CD4-positive, alpha-beta T cell treated with Interleukin-21 for 1 hour (primary cell): Measurements from ENCODE around the gene ACTL7A.
"Not testable (repeated sequence)": the region's sequence is repeated elsewhere in the genome, so short reads cannot be mapped to it uniquely, and the experiment has no call there.

Experiments
- DNase-seq: peaks from one replicate; pipeline ENCODE4 v3.0.0-alpha.2; 2020

Gene ACTL7A

DNA sequence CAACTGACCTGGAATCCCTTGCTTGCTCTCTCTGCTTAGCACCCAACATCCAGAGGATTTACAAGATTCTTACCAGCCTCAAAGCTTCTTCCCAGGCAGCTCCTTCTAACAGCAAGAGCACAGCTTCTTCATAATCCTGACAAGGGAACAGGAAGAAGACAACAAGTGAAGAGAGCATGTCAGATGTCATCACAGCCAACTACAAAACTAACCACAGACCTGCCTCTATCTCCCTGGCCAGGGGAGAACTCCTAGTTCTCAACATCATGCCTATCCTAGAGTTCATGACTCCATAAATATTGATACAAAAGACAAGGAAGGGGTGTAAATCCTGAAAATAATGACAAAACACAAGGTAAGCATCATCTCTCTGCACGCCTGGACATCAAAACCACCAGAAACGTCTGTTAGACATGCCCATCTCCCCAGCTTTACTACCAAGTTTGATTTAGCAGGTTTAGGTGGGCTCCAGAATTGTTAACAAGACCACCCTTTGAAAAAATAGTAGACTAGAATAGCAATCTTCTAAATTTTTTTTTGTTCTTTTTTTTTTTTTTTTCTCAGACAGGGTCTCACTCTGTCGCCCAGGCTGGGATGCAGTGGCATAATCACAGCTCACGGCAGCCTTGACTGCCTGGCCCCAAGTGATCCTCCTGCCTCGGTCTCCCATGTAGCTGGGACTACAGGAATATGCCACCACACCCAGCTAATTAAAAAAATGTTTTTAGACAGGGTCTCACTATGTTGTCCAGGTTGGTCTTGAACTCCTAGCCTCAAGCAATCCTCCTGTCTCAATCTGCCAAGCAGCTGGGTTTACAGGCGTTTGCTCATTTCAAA, 20.2 kb downstream of the ACTL7A start:
- DNase-seq = no peak

DNA sequence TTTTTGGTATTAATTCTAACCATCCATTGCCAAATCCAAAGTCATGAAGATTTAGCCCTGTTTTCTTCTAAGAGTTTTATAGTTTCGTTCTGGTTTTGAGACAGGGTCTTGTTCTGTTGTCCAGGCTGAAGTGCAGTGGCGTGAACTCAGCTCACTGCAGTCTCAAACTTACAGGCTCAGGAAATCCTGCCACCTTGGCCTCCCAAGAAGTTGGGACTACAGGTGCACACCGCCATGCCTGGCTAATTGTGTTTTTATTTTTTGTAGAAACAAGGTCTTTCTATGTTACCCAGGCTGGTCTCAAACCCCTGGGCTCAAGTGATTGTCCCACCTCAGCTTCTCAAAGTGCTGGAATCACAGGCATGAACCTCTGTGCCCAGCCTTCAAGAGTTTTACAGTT, 21.0 kb downstream of the ACTL7A start:
- no peak for DNase-seq

DNA sequence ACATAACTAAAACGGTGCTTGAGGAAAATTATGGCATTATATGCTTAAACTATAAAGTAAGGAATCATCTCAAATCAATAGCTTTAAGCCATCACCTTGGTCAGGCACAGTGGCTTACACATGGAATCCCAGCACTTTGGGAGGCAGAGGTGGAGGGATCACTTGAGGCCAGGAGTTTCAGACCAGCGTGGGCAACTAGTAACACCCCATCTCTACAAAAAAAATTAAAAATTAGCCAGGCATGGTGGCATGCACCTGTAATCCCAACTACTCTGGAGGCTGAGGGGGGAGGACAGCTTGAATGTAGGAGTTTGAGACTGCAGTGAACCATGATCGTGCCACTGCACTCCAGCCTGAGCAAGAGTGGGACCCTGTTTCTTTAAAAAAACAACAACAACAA, 22.6 kb downstream of the ACTL7A start:
- no peak for DNase-seq

DNA sequence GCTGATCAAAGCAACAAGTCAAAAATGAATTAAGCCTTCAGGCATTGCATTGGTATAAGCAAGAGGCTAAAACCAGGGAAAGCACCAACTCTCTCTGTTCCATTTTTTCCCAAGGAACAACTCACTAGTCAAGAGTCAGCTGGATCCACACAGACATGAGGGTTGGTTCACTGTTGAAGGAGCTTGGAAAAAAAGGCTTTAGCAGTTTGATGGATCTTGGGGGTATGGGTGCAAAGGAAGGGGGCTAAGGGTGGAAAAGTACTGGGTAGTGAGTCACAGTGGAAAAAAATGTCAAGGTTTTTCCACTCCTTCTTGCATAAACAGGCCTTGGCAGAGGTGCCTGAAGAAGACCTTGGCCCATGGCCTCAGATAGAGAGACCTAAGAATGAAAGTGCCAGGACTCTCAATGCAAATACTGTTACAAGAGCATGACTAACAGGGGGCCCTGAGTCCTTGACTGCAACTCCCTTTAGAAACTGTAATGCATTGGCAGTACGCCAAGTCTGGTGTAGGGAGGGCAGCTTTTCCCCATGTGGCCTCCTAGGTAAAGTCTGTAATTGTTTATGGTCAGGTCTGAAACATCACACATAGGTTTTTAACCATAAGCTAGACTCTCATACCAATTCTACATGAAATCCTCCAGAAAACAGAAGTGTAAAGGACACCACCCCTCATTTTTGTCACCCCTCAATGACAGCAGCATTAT, 23.7 kb downstream of the ACTL7A start:
- DNase-seq = no peak

DNA sequence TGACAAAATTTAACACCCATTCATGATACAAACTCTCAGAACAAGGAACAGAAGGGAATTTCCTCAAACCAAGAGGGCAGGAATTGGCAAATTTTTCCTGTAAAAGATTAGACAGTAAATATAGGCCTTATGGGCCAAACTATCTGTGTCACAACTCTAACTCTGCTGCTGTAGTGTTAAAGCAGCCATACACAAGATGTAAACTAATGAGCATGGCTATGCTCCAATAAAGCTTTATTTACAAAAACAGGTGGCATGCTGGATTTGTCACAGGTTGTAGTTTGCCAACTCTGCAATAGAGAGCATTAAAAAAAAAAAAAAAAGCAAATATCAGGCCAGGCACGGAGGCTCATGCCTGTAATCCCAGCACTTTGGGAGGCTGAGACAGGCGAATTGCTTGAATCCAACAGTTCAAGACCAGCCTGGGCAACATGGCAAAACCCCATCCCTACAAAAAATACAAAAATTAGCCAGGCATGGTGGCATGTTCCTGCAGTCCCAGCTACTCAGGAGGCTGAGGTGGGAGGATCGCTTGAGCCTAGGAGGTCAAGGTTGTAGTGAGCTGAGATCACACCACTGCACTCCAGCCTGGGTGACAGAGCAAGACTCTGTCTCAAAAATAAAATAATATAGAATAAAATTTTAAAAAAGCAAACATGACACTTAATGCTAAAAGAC, 24.7 kb downstream of the ACTL7A start:
- not testable (repeated sequence) for DNase-seq

DNA sequence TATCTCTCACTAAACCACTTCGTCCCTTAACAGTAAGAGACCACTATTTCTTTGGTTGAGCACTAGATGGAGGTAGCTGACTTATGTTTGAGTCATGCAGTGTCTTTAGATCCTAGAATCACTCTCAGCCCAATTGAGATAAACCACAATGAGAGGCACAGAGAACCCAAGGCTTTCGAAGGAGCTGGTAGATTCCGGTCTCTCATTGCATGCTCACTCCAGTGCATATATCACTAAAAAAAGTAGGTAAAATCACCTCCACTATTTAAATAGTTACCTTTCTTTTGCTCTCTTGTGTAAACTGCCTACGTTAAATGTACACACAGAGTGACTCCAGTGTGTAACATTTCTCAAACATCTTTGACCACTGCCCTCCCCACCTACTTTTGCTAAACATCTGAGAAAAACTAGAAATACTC, 27.6 kb downstream of the ACTL7A start:
- DNase-seq = peak; percentile 12

DNA sequence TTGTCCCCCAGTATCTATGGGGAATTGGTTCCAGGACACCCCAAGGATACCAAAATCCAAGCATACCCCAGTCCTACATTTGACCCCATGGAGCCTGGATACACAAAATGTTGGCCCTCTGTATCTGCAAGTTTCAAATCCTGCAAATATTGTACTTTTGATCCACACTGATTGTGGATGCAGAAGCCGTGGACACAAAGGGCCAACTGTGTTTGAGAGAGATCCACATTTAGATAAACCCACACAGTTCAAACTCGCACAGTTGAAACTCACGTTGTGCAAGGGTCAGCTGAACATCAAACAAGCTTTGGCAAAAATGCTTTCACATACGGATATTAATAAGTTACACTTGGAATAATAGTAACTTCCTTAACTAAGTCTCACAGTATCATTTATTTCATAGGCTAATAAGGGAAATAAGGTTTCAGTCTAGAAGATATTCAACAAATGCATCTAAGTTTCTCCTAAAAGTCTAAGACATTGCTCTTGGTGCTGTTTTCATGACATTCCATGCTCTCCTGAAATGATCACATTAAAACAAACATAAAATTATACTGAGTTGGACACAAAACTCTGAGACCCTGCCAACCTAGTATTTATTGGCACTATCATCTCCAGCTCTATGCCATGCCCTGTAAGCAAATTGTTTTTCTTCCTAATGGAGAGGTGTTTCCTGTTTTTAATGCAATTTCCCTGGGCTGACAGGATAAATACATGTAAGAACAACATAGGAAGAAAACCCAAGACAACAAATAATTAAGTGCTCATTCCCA, 32.3 kb downstream of the ACTL7A start:
- DNase-seq = no peak

DNA sequence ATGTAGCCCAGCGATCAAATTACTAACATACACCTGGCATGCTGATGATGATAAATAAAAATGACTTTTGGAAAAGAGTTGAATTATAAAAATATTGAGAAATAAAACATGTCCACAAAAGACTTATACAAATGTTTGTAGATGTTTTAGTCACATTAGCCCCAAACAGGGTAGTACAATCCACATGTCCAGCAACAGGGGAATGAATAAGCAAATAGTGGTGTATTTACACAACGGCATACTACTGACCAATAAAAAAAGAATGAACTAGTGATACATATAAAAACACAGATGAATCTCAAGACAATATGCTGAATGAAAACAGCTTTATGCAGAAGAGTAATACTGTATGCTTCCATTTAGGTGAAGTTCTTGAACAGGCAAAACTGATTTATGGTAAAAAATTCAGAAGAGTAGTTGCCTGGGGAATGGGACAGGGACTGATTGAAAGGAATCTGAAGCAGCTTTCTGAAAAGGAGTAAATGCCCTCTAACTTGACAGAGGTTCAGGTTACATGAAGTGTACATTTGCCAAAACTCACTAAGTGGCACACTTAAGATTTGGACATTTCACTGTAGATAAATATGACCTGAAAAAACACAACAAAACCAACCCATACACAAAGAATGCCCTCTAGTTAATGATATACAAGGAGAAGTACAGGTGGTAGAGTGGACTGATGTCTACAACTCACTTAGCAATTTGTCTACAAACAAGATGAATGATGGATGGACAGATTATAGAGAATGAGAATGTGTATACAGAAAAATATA, 35.4 kb downstream of the ACTL7A start:
- no peak for DNase-seq

DNA sequence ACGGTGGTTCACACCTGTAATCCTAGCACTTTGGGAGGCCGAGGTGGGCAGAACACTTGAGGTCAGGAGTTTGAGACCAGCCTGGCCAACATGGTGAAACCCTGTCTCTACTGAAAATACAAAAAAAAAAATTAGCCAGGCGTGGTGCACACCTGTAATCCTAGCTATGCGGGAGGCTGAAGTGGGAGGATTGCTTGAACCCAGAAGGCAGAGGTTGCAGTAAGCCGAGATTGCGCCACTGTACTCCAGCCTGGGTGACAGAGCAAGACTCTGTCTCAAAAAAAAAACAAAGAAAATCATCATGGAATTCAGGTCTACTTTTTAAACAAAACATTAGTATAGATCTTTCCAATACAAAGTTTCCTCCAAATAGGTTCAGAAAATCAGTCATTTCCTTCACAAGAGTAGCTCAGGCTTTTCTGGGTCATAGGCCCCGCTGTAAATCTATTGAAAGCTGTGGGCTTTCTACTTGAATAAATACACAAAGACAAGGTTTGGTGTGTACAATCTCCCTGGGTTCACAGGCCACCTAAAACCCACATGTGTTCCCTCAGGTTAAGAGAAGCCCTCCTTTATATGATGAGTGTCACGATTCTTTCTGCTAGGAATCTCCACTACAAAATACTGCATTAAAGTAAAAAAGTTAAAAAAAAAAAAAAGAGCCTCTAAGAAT, 37.1 kb downstream of the ACTL7A start:
- not testable (repeated sequence) for DNase-seq

DNA sequence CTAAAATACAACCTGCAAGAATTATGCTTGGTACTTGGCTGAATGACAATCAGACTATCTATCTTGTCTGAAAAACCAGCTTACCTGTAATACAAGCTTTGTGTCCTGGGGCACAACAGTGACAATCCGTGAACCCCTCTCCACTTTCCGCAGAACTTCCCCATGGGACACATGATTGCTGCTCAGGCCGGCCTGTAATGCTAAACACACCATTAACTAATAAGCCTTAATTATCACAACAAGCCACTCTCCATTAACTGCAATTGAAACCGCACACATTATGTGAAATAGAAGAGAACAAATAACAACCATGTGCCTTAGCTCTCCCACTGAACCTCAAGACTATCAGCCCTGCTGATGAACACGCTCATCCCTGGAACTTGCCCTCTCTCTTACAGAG, 38.1 kb downstream of the ACTL7A start:
- DNase-seq = no peak

DNA sequence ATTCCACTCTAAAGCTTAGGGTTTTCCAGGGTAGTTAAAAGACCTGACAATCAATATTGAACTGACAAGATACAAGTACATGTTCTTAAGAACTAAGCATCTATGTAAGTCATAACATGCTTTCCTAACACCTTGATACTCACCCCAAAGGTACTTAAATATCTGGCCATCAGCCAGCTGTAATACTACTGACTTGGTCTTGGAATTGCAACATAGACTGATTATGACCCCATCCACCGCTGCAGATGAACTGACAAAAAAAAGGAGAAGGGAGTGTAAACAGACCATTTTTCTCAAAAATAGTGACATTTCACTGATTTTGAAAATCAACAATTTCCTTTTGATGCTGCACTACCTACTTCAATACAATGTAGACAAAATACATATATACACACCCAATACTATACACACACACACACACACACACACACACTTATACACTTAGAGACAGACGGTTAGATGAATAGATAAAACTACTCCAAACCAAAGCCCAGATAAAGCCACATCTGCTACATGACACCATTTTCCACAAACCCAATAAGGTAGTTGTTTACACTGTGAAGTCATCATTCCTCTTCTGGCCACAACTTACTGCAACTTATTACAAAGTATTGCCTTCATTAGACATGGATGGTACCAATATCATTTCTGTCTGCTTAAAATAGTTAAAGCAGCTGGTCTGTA, 41.5 kb downstream of the ACTL7A start:
- no peak for DNase-seq

DNA sequence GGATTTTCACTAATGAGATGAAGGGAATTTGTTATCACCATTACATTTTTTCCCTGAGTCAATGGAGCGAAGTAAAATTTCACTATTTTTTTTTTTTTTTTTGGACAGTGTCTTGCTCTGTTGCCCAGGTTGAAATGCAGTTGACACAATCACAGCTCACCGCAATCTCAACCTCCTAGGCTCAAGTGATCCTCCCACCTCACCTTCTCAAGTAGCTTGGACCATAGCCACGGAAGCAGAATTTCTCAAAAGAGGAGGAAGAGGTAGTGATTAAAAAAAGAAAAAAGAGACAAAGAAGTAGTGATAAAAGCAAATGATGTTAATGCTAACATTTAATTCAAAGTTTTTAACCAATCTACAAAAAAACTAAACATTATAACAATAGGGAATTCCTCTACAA, 42.1 kb downstream of the ACTL7A start:
- no peak for DNase-seq

DNA sequence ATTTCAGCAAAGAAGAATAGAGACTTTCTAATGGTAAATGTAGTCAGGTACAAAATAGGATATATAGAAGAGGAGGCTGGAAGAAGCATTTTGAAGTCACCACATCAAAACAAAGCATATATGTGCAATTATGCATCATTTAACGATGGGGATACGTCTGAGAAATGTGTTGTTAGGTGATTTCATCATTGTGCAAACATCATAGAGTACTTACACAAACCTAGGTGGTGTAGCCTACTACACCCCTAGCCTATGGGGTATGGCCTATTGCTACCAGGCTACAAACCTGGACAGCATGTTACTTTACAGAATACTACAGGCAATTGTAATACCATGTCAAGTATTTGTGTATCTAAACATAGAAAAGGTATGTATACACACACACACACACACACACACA, 43.4 kb downstream of the ACTL7A start:
- no peak for DNase-seq

DNA sequence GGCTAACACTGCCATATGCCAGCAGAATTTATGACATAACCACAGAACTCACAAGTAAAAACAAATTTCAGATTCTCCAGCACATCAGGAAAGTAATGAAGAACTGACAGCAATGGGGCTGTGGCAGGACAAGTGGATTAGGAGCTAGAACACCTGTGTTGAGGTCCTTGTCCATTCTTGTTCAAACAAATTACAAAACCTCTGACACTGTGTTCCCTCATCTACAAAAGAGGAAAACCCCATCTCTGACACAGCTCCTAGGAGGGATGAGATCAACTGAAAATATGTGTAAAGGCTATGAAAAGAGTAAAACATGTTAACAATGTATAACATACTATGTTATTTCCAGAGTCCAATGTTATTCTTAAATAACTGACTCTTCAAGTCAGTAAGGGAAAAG, 48.3 kb downstream of the ACTL7A start:
- DNase-seq = no peak

DNA sequence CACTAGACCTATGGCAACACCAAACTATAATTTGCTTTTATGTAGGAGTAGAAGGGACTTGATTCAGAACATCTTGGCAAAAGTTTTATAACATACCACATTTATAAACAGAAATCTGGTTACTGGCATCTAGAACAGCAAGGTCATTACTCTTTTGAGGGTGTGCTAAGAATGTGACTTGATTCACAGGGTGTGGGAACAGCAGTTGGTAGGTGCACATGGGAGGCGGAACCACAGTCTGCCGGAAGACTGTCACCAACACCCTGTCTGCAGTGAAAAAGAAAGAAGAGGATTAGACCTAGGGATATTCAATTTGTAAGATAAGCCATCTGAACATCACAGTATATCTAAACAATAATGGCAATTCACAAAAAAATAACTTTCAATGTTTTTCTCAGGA, 48.8 kb downstream of the ACTL7A start:
- DNase-seq = no peak

DNA sequence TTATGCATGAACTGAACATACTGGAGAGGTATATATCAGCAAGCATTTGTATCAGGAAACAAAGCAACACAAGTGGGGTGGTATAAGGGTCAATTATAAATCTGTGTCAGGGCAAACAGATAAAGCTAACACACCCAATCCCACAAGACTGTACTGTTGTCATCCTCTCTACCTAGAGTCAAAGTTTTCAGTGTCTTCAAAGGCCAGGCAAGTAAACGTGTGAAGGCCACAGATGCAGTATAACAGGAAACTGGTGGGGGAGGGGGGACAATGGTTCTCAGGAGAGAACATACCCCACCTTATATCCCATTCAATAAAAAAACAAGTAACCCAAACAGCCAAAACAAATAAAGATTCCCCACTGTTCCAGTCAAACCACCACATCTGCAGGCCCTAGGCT, 49.8 kb downstream of the ACTL7A start:
- DNase-seq = peak; percentile 23
